Parathyroid adenoma (tissue), 2 donors: ENCODE results near the gene DIMT1.

Source experiments
- H2AFZ ChIP-seq: fragments of 300-600 bp; sonication (generic); one replicate; pipeline ENCODE4 v1.7.0; 2017; ENCODE audit warnings: antibody characterized with exemption, mild to moderate bottlenecking
- H3K27ac ChIP-seq: fragments of 300-600 bp; sonication (generic); one replicate; pipeline ENCODE4 v1.7.0; 2017
- H3K27me3 ChIP-seq: fragments of 300-600 bp; sonication (generic); one replicate; pipeline ENCODE4 v1.7.0; 2017; ENCODE audit warnings: low read length; ENCODE audit not compliant: control insufficient read depth, insufficient read depth
- H3K36me3 ChIP-seq: fragments of 300-600 bp; sonication (generic); one replicate; pipeline ENCODE4 v1.7.0; 2017; ENCODE audit warnings: low read length; ENCODE audit not compliant: control insufficient read depth, insufficient read depth
- H3K4me1 ChIP-seq: fragments of 300-600 bp; sonication (generic); one replicate; pipeline ENCODE4 v1.7.0; 2017; ENCODE audit warnings: control low read depth
- H3K4me2 ChIP-seq: fragments of 300-600 bp; sonication (generic); one replicate; pipeline ENCODE4 v1.7.0; 2017; ENCODE audit warnings: low read length
- H3K4me3 ChIP-seq: fragments of 300-600 bp; sonication (generic); one replicate; pipeline ENCODE4 v1.7.0; 2017; ENCODE audit warnings: low read depth, low read length
- H3K79me2 ChIP-seq: fragments of 300-600 bp; sonication (generic); one replicate; pipeline ENCODE4 v1.7.0; 2017; ENCODE audit warnings: control low read depth
- H3K9ac ChIP-seq: fragments of 300-600 bp; sonication (generic); one replicate; pipeline ENCODE4 v1.7.0; 2017; ENCODE audit warnings: mild to moderate bottlenecking
- H3K9me3 ChIP-seq: fragments of 300-600 bp; sonication (generic); one replicate; pipeline ENCODE4 v1.7.0; 2017; ENCODE audit warnings: low read length; ENCODE audit not compliant: control insufficient read depth
- TF ChIP-seq, protein P1 (sequence below): fragments of 300-600 bp; sonication (generic); IDR thresholded peaks from one replicate; pipeline ENCODE4 v1.7.0; 2017; ENCODE audit warnings: antibody characterized with exemption, mild to moderate bottlenecking
- donor health status: primary hyperparathyroidism.

DIMT1 gene

DNA sequence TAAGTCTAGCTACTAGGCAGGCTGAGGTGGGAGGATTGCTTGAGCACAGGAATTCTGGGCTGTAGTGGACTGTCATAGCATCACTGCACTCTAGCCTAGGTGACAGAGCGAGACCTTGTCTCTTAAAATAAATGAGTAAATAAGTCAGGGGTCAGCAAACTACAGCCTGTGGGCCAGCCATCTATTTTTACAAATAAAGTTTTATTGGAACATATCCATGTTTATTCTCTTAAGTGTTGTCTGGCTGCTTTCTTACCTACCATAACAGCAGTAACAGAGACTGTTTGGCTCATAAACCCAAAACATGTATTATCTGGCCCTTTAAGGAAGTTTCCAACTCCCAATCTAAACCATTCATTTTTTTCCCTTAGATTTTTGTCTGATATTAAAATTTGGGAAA lies 29.6 kb downstream of the DIMT1 start:
- TF ChIP-seq, protein P1, sequence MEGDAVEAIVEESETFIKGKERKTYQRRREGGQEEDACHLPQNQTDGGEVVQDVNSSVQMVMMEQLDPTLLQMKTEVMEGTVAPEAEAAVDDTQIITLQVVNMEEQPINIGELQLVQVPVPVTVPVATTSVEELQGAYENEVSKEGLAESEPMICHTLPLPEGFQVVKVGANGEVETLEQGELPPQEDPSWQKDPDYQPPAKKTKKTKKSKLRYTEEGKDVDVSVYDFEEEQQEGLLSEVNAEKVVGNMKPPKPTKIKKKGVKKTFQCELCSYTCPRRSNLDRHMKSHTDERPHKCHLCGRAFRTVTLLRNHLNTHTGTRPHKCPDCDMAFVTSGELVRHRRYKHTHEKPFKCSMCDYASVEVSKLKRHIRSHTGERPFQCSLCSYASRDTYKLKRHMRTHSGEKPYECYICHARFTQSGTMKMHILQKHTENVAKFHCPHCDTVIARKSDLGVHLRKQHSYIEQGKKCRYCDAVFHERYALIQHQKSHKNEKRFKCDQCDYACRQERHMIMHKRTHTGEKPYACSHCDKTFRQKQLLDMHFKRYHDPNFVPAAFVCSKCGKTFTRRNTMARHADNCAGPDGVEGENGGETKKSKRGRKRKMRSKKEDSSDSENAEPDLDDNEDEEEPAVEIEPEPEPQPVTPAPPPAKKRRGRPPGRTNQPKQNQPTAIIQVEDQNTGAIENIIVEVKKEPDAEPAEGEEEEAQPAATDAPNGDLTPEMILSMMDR: no peak
- Histone ChIP-seq H3K27ac (no peak overlapping the region), H3K79me2 (no peaks in the 10 kb centered on the region), H3K9ac (no peak overlapping the region), H3K4me3 (no peak overlapping the region), H2AFZ (no peak overlapping the region), H3K4me1 (no peaks in the 10 kb centered on the region), H3K9me3 (no peaks in the 10 kb centered on the region), H3K4me2 (no peak overlapping the region), H3K36me3 (no peaks in the 10 kb centered on the region), H3K27me3 (no peaks in the 10 kb centered on the region)

DNA sequence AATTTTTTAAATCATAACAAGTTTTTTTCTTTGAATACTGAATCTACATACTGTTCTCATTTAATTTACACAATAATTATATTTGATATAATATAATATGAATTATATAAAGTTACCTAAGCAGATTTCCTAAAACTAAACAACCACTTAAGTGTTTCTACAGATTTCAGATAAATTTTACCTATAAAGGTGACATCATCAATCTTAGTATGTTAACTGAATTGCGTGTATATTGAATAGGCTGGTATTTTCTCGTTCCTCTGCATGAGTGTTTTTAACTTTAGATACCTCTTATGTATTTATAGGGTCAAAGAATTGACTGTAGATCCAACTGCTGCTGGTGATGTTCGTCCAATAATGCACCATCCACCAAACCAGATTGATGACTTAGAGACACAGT lies 30.3 kb downstream of the DIMT1 start:
- H3K4me2 ChIP-seq: no peak overlapping the region
- no peaks in the 10 kb centered on the region for H3K27me3 ChIP-seq
- no peaks in the 10 kb centered on the region for H3K79me2 ChIP-seq
- H3K4me1 ChIP-seq: no peaks in the 10 kb centered on the region
- H3K27ac ChIP-seq: no peak overlapping the region
- H3K9me3 ChIP-seq: no peaks in the 10 kb centered on the region
- no peaks in the 10 kb centered on the region for H3K36me3 ChIP-seq
- H3K9ac ChIP-seq: no peak overlapping the region
- H3K4me3 ChIP-seq: no peak overlapping the region
- TF ChIP-seq, protein P1: no peak
- H2AFZ ChIP-seq: no peak overlapping the region

DNA sequence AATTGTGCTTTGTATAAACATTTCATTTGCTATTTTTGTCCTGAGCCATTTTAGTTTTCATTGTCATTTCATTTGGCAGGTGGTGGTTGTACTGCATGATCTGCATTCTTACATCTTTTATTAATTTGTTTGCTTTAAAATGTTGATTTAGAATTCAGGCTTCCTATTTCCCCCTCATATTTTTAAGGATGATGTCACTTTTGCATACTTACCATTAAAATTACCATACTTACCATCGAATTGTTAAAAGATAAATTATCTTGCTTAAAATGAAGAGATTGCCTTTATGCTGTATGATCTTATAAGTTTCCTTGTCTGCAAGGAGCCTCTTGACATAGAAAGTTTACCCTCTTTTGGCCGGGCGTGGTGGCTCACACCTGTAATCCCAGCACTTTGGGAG lies 31.1 kb downstream of the DIMT1 start:
- Histone ChIP-seq H2AFZ (no peak overlapping the region), H3K9ac (no peak overlapping the region), H3K4me1 (no peaks in the 10 kb centered on the region), H3K9me3 (no peaks in the 10 kb centered on the region), H3K4me2 (no peak overlapping the region), H3K27me3 (no peaks in the 10 kb centered on the region), H3K4me3 (no peak overlapping the region), H3K27ac (no peak overlapping the region), H3K36me3 (no peaks in the 10 kb centered on the region), H3K79me2 (no peaks in the 10 kb centered on the region)
- TF ChIP-seq, protein P1: no peak

DNA sequence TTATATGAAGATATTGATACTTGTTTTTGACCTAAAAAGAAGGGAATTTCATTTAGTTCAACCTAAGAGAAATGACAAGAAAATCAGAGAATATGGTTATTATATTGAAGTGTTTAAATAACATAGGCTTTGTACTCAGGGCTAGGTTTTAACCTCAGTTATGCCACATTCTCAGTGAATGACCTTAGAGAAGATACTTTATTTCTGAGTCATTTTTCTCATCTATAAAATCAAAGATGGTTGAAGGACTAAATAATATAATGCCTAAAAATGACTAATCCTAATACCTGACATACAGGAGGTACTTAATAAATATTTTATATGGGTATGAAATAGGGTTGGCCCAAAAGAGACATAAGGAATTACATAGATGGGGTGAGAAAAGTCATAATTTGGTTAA lies 32.3 kb downstream of the DIMT1 start:
- Histone ChIP-seq H3K4me1 (no peaks in the 10 kb centered on the region), H3K27me3 (no peaks in the 10 kb centered on the region), H3K4me3 (no peak overlapping the region), H3K9ac (no peak overlapping the region), H3K4me2 (no peak overlapping the region), H3K27ac (no peak overlapping the region), H3K79me2 (no peaks in the 10 kb centered on the region), H2AFZ (no peak overlapping the region), H3K36me3 (no peaks in the 10 kb centered on the region), H3K9me3 (no peaks in the 10 kb centered on the region)
- TF ChIP-seq, protein P1: no peak

- TF ChIP-seq, protein P1: no peak
- Histone ChIP-seq H3K9ac (no peak overlapping the region), H3K27ac (no peak overlapping the region), H3K27me3 (no peaks in the 10 kb centered on the region), H3K4me2 (no peak overlapping the region), H3K36me3 (no peaks in the 10 kb centered on the region), H3K79me2 (no peaks in the 10 kb centered on the region), H3K9me3 (no peaks in the 10 kb centered on the region), H3K4me1 (no peaks in the 10 kb centered on the region), H2AFZ (no peak overlapping the region), H3K4me3 (no peak overlapping the region)
Observed at GRCh38 chr5:62369039-62369438, 34.7 kb downstream of the DIMT1 start.
